NCI-H1105 (cell line): Measurements from ENCODE around the gene SSTR5.
A peak's percentile ranks its signal among the peaks of the same experiment; 100 is the strongest.
"Not testable (repeated sequence)": the region's sequence is repeated elsewhere in the genome, so short reads cannot be mapped to it uniquely, and the experiment has no call there.

Source experiments
- DNase-seq: peaks from one replicate; lab custom pipeline; 2025; lab: John Stamatoyannopoulos, UW

SSTR5 gene

DNA sequence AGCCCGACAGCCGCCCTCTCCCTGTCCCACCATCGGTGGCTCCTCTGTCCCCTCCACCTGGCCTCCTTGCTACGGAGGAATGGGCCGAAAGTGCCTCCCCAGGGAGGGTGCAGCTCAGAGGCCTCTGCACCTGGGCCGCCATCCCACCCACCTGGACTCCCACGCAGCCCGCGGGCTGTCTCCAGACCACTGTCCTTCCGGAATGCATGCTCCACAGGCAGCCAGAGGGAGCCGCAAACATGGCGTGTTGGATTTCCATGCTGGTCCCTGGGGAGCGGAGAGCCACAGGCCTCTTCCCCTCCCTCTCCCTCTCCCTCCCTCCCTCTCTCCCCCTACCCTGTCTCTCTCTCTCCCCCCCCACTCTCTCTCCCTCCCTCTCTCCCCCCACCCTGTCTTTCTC, 3.0 kb downstream of the SSTR5 start:
- no peak for DNase-seq

DNA sequence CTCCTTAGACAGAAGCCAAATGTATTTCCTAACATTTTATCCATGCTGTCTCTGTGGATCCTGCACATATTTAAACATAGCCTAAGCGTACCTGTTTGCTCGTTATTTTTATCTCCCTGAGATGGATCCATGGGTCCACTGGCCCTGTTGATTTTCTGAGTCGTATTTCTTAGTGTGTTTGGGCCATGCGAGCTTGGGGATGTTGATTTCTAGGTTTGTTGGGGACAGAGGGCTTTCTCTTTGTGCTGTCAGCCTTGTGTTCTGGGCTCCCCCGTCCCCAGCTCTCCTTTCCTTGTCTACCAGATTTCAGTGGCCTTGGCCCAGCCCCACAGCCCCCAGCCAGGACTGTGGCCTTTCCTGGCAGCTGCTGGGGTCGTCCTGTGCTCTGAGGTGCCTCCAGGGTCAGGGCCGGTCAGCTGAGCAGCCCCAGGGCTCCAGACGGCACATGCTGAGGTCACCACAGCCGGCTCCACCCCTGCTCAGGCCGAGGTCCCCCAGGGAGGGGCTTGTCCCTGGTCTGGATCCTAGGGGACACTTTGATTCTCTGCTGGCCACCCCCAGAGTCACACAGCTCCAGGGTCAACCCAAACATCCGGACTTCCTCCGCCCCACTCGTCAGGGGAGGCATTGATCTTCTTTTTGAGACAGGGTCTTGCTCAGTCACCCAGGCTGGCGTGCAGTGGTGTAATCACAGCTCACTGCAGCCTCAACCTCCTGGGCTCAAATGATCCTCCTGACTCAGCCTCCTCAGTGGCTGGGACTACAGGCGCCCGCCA, 4.4 kb downstream of the SSTR5 start:
- DNase-seq = no peak

DNA sequence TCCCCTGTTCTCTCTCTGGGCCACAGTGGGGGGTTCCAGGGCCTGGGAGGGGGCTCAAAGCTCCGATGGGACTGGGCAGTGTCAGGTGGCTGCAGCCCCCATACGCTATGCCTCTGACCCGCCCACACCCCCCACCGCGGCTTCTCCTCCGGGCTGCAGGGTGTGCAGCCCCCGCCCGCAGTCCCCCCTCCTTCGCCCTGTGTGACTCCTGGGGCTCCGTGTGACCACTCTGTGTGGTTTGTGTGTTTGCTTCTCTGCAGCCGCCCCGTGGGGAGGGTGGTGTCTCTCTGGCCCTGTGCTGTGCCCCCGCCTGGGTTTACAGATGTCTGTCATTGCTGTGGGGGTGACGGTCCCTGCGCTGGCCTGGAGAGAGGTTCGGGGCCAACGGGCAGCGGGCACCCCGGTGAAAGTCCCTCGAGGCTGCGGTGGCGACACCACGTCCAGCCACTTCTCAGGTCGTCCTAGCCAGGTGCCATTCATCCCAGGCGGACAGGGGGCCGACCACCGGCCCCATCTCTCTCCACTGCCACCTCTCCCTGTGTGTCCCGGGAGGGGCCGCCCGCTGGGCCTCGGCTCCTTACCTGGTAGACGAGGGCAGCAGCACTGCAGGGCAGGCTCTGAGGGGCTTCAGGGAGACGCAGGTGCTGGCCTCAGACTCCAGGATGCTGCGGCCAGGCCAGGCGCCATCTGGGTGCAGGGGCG, 5.5 kb downstream of the SSTR5 start:
- no peak for DNase-seq

DNA sequence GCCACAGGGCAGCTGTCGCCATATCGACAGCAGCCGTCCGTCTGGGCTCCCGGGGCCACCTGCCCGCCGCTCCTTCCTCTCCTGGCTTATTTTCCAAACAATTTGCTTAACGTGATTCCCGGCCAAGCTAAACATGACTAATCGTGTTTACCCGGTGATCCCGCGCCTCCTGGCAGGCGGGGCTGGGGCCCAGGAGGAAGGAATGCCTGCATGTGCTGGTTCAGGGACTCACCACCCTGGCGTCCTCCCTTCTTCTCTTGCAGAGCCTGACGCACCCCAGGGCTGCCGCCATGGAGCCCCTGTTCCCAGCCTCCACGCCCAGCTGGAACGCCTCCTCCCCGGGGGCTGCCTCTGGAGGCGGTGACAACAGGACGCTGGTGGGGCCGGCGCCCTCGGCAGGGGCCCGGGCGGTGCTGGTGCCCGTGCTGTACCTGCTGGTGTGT, 6.1 kb downstream of the SSTR5 start:
- peak; percentile 46 for DNase-seq

DNA sequence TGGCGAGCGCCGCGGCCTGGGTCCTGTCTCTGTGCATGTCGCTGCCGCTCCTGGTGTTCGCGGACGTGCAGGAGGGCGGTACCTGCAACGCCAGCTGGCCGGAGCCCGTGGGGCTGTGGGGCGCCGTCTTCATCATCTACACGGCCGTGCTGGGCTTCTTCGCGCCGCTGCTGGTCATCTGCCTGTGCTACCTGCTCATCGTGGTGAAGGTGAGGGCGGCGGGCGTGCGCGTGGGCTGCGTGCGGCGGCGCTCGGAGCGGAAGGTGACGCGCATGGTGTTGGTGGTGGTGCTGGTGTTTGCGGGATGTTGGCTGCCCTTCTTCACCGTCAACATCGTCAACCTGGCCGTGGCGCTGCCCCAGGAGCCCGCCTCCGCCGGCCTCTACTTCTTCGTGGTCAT, 6.8 kb downstream of the SSTR5 start:
- DNase-seq = no peak

DNA sequence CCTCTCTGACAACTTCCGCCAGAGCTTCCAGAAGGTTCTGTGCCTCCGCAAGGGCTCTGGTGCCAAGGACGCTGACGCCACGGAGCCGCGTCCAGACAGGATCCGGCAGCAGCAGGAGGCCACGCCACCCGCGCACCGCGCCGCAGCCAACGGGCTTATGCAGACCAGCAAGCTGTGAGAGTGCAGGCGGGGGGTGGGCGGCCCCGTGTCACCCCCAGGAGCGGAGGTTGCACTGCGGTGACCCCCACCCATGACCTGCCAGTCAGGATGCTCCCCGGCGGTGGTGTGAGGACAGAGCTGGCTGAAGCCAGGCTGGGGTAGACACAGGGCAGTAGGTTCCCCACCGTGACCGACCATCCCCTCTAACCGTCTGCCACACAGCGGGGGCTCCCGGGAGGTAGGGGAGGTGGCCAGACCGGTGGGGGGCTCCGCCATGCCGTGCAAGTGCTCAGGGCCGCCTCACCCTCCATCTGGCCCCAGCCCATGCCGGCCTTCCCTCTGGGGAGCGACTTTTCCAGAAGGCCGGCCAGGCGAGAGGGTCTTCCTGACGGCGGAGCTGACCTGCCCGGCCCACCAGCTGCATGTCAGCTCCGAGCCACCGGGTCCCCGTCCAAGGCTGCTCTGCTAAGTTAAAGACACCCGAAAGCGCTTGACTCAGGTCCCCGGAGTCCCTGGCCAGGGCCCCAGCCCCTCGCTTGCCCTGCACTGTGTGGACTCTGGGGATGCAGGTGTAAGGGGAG, 7.4 kb downstream of the SSTR5 start:
- DNase-seq = no peak

DNA sequence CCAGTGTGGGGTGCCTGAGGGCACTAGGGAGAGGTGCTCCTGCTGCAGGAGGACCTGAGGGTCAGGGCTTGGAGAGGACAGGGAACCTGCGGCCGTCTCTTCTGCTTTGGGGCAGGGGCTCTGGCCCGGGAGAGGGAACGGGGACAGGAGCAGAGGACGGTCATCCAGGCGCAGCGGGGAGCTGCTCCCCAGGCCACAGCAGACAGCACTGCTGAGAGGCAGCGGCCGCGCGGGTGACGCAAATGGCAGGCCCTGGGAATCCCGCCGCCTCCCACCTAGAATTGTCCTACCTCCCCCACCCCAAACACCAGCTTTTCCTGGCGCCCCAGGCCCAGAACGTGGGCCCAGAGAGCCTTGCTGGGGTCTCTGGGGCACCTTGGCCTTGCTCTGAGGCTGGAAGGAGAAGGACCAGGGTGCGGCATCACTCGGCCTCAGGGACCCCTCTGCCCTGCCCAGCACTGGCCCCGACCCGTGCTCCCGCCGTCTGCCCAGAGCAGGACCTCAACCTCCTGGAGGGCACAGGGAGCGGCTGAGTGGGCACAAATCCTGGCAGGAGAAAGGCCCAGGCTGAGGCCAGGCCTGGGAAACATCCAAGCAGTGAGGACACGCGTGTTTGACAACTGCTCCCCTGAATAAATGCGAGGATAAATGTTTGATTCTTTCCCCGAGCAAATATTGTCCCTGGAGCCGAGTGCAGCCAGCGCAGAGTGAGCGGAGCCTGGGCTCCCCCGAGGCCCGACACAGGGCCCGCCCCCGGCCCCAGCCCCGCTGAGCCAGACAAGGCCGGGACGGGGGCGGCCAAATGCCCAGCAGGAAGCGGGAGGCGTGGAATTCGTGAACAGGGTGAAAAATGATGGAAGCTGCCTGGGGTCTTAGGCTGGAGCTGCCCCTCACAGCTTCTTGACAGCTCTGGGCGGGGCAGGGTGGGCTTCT, 8.5 kb downstream of the SSTR5 start:
- no peak for DNase-seq

DNA sequence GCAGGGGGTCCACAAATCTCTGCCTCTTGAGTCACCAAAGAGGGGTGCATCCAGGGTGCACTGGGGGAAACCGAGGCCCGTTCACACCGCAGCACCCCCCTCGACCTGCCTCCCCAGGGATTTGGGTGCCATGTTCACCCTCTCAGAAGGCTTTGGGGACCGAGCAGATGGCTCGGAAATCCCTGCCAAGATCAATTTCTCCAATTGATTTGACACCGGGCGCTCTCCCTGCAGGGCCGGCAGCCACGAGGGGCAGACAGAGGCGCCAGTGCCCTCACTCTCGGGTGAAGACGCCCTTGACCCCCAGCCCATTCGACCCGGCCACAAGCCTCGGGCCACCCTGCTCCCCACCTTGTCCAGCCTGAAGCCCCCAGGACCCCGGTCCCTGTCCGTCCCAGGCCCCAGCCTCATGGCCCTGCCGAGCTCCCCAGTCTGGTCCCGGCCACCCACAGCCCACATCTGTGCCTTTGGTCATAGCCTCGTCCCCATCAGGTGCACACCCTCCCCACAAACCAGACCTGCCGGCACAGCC, 9.3 kb downstream of the SSTR5 start:
- no peak for DNase-seq

DNA sequence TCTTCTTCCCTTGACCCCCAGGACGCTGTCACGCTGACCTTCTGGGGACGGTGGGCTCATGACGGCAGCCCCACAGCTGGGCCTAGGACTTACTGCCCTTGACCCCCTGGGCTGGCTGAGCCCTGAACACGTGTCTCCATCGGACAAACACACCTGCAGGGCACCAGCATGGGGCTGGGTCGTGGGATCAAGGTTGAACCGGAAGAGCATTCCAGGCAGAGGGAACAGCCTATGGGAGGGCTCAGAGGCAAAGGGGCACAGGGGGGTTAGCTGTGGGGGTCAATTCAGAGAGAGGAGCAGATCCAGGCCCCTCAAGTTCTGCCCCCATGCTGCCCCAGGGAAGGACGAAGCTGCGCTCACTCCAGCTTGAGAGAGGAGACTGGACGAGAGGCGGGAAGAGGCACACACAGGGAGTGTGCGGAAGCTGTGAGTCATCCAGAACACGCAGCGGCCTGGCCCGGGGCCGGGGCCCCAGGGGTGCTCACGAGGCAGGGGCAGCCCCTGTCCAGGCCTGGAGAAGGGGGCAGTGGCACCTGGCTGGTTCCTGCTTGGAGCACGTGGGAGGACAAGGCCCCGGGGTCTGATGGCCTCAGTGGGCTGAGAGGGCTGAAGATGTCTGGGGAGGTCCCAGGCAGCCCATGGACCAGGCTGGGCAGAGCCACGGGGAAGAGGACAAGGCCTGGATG, 9.9 kb downstream of the SSTR5 start:
- DNase-seq = no peak

DNA sequence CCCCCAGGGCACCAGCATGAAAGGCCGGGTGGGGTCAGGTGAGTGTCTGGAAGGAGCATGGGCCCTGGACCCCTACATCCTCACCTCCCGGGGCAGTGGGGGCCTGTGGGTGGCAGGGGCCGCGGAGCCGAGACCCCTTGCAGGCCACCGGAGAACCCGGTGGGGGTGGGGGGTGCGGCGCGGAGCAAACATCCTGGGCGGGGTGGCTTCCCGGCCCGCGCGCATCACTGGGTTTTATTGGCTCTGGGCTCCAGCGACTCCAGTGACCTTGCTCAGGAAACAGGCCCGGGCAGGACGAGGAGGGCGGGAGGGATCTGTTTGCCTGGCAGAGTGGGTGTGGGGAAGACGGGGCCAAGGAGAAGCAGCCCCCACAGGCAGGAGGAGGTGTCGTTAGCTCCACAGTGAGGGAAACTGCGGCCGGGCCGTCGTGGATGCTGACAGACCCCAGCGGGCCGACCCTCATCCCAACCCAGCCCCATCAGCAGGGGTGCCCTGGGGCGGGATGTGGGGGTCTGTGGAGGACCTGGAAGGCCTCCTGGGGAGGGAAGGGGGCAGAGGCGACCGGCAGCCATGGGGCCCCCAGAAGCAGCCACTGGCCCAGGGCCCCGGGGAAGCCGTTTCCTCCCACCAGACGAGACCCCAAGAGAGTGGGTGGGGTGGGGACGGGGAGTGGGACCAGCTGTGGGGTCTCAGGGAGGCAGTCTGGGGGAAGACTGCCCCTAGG, 10.6 kb downstream of the SSTR5 start:
- no peak for DNase-seq

DNA sequence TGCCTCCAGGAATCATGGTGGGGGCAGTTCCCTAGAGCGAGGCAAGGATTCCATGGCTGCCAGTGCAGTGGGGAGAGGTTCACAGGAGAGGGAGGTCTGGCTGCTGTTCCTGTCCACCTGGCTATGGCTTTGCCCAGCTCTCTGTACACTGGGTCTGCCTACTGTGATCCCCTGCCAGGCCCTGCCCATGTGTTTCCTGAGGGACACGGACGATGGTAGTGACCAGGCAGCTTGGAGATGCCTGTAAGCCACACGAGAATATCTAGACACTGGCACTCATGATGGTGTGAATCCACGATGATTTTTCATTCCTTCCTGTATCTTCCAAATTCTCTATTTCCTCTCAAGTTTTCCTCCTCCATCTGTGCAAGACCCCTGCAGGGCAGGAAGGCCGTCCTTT, 12.4 kb downstream of the SSTR5 start:
- DNase-seq = no peak

DNA sequence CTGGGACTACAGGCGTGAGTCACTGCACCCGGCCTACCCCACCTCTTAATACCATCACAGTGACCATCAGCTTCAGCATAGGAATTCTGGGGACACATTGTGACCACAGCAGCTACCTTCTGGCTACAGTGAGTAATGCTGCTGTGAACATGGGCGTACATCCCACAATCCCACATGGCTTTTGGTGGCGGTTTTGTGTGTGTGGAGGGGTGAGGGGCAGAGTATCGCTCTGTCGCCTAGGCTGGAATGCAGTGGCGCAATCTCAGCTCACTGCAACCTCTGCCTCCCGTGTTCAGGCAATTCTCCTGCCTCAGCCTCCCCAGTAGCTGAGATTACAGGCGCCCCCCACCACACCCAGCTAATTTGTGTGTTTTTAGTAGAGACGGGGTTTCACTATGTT, 13.9 kb downstream of the SSTR5 start:
- not testable (repeated sequence) for DNase-seq

DNA sequence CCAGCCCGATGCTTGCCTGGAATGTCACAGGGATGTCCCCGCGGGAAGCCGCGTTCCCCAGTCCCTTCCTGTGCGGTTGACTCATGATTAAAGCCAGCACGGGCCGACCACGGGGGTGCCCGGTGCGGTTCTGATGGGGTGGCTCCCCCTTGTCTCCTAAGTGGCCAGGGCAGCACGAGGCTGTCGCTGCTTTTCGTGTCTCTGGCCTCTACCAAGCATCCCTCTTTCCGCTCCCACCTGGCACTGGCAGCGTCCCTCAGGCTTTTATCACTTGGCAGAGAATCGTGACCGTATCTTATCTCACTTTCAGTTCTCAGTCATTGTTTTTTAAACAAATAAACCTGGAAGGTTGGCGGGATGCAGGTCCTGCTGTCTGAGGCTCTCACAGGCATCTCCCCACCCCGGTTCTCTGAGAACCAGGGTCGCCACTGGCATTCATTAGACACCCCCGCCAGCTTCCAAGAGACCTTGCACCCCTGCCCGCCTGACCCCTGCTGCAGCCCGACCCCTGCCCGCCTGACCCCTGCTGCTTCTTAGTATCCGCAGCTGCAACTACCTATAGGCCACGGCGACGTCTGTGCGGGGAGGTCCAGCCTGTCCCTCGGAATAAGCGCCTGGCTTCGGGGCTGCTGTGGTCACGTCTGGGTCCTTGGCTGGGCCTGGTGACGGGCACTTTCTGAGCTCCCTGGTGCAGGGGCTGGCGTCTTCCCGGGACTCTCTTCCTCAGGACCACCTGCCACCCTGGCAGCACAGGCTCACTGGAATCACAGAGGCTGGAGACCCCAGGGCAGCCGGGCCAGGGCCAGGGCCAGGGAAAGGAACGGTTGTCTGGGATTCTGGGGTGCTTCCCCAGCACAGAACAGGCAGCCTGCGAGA, 16.0 kb downstream of the SSTR5 start:
- DNase-seq = no peak

DNA sequence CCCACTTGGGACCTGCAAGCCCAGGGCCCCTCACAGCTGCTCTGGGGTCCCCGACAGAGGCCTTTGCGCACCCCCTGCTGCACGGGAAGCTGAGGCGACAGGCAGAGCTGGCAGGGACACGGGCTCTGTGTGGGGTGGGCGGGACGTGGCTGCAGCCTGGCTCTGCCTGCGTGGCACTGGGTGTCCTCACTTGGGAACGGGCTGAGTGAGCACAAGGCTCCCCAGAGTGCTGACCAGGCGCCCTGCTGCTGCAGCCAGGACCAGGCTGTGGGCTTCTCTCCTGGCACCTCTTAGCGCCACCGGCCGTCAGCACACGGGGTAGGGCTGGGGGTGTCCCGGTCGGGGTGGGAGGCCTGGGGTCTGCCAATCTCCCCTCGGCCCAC, 16.9 kb downstream of the SSTR5 start:
- no peak for DNase-seq

DNA sequence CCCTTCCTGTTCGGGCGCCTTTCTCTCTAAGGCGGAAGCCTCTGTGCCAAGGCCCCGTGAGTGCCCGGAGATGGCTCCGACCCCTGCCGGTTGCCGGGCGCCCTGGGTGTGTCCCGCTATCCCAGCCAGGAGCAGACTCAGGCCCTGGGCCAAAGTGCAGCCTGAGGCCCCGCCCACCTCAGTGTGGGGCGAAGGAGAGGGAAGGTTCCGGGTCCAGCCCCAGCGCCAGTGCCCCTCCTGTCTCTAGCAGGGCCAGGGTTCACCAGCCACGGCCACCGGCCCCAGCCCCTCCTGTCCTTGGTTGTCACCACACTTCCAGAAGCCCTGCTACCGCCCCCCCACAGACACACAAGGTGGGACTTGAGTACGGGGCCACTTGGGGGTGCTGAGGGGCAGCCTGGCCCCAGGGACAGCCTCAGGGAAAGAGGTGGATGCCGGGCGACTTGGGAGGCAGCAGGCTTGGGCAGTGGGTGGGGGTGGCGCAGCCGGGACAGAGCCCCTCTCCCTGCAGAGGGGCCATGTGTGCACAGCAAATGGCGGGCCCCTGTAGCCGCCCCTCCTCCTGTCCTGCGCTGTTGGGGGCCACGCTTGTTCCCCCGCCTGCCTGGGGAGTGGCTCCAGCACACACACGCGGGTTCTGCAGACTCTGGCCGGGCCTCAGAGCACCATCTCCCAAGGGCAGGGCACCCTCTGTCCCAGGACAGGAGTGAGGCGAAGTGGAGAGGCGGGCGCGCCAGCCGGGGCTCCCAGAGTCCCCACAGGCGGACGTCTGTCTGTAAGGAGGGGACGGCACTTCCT, 17.5 kb downstream of the SSTR5 start:
- no peak for DNase-seq

DNA sequence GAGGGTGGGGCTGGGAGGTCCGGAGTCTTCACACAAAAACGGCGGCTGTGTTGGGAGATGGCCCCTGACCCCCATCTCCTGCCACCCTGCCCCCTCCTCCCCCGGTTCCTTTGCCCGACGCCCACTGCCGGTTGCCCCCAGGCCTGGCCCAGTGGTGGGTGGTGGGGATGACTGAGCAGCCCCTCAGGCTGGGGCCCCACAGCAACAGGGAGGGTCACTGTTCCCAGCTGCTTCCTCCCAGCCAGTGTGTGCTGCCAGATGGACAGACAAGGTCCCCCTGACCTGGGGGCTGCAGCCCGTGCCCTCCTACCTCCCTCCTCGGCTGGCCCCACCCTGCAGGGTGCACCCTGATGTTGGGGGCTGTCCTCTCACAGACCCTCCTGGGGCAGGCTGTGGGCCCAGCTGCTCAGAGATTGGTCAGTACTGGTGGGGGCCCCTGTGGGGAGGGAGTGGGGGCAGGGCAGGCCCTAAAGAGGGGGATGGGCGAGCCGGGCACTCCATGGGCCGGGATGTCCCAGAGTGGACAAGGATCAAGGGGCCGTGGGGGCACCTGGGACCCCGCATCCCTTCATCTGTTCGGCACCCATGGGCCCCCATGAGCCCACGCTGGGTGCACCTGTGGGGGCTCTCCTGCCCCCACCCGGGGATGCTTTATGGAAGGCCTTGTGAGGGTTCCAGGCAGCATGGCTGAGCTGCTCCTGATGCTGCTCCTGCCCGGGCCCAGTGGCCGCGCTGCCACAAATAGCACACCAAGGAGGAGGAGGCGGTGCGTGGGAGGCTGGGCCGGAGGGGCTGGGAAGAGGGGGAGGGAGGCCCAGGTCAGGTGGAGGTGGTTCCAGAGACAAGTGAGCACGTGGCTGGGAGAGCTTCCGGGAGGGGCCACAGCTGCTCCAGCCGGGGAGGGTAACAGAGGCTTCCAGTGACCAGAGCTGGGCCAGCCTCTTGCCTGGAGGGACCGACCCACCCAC, 18.4 kb downstream of the SSTR5 start:
- DNase-seq = no peak

DNA sequence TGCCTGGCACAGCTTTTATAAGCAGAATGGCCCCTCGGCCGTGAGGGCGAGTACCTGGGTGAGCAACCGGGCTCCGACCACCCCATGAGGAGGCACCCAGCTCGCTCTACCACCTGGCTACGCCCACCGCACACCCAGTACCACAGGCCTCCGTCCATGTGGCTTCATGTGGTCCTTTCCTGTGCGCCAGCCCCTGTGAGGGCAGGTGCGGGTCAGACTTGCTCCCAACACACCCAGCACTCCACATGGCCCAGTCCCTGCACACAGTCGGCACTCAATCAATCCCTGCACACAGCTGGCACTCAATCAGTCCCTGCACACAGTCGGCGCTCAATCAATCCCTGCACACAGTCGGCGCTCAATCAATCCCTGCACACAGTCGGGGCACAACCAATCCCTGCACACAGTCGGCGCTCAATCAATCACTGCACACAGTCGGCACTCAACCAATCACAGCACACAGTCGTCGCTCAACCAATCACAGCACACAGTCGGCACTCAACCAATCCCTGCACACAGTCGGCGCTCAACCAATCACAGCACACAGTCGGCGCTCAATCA, 19.5 kb downstream of the SSTR5 start:
- DNase-seq = no peak
